Measurements from ENCODE around the gene EGFR.

The EGFR gene

DNA sequence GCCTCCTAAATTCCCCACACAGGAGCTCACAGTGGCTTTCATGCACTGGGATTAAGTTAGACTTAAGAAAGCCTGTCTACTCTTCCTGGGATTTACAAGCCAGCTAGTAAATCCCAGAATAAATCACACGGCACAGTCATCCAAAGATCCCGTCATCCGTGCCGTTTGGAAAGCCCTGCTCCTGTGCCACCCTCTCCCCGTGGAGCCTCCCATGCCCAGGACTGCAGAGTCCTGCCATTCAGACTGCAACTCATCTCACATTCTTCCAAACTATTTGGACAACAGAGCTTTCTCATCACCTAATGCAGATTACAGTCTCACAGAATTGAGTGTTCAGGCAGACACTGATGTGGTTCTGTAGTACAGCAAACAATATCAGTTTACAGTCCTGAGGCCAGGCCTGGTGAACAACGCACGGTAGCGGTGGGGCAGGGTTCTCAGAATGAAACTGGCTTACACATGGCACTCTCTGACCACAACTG, 166.5 kb downstream of the EGFR start:
- in situ Hi-C loops (cut with MboI; ENCODE audit: low sequenced_read_pairs, unreplicated experiment) = no loop called here
- TF ChIP-seq, protein P1, sequence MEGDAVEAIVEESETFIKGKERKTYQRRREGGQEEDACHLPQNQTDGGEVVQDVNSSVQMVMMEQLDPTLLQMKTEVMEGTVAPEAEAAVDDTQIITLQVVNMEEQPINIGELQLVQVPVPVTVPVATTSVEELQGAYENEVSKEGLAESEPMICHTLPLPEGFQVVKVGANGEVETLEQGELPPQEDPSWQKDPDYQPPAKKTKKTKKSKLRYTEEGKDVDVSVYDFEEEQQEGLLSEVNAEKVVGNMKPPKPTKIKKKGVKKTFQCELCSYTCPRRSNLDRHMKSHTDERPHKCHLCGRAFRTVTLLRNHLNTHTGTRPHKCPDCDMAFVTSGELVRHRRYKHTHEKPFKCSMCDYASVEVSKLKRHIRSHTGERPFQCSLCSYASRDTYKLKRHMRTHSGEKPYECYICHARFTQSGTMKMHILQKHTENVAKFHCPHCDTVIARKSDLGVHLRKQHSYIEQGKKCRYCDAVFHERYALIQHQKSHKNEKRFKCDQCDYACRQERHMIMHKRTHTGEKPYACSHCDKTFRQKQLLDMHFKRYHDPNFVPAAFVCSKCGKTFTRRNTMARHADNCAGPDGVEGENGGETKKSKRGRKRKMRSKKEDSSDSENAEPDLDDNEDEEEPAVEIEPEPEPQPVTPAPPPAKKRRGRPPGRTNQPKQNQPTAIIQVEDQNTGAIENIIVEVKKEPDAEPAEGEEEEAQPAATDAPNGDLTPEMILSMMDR (IDR thresholded peaks at IDR 0.05; ENCODE audit: borderline replicate concordance, control extremely low read depth, extremely low read depth, insufficient read depth, missing control alignments) = no peak
- DNase-seq (ENCODE audit: low spot score) = no peak

DNA sequence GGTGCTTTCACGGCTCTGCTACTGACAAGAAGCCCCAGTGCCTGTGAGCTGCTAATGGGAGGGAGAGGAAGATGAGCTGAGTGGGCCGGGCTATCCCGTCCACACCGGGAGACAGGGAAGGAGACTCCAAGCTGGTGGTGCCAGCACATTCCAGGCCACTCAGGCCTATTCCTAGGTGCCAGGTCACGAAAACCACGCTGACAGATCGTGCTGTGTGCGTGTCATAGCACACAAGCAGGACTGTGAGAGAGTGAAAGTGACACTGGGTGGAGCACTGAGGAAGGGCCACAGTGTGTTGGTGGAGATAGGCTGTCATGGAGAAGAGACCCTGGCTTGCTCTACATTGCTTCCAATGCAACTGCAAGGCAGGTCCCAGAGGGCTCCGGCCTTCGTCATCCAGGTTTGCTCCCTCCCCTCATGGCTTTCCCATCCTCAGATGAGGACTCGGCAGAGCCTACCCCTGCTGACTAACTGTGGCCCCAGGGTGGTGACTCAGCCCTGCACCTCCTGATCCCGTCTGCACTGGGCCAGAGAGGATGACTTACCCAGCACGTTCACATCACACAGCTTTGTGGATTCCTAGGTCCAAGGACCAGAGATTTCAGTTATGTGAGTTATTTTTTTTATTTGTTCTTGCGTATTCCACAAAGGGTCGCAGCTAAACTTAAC, 167.3 kb downstream of the EGFR start:
- no peak for DNase-seq (ENCODE audit: low spot score)
- in situ Hi-C loops (cut with MboI; ENCODE audit: low sequenced_read_pairs, unreplicated experiment) = no loop called here
- TF ChIP-seq, protein P1 (IDR thresholded peaks at IDR 0.05; ENCODE audit: borderline replicate concordance, control extremely low read depth, extremely low read depth, insufficient read depth, missing control alignments) = no peak

DNA sequence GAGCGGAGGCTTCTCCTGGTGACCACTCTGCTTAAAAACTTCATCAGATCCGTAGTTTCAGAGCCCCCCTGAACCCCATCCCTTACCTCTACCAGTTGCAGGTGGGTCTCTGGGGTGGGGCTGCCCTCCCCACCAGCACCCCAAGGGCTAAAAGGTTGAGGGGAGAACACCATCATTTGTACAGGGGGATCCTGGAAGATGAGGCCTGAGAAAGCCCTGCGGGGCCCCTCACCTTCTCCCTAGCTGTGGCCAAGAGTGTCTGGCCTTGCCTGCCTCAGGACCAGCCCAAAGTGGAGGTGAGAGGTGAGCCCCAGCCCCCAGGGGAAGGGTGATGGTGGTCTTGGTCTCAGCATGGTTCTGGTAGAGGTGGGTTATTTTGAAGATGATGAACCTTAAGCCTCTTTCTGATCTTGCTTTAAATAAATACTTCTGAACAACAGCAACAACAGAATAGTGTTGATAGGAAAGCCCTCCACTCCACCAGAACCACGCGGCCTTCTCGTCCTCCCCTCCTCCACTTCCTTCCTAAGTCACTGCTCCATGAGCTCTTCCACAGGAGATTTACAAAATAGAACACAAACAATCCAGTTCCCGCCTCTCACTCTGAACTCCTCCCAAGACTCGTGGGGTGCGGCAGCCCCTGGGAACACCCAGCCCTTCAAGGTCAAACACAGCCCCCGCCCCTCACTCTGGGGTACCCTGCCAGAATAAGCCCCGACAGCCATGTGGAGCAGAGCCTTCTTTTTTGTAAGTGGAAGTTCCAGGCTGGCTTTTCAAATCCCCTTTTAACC, 169.1 kb downstream of the EGFR start:
- TF ChIP-seq, protein P1 (IDR thresholded peaks at IDR 0.05; ENCODE audit: borderline replicate concordance, control extremely low read depth, extremely low read depth, insufficient read depth, missing control alignments) = no peak
- DNase-seq (ENCODE audit: low spot score) = no peak
- in situ Hi-C loops (cut with MboI; ENCODE audit: low sequenced_read_pairs, unreplicated experiment) = no loop called here

DNA sequence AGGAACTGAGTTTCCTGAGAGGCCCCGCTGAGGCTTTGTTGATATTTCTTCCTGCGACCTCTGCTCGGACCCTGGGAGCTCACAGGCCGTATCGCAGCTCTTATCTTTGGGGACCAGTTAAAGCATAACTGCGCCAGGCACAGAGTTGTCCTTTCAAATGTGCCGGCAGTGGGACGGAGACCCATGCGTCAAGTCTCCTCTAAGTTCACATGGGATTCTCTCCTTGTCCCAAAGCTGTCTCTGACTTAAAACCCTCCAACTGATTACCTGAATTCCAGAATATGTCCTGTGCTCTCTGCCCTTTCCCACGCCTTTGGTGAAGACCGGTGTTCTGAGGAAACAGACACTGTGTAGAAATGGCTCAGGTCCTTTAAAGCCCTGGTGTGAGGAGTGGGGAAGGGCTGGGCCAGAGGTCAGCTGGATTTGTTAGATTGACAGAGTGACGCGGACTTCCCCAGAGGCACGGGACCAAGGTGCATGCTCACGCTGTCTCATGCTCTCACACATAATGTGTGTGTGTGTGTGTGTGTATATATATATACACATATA, 169.8 kb downstream of the EGFR start:
- TF ChIP-seq, protein P1 (IDR thresholded peaks at IDR 0.05; ENCODE audit: borderline replicate concordance, control extremely low read depth, extremely low read depth, insufficient read depth, missing control alignments) = no peak

DNA sequence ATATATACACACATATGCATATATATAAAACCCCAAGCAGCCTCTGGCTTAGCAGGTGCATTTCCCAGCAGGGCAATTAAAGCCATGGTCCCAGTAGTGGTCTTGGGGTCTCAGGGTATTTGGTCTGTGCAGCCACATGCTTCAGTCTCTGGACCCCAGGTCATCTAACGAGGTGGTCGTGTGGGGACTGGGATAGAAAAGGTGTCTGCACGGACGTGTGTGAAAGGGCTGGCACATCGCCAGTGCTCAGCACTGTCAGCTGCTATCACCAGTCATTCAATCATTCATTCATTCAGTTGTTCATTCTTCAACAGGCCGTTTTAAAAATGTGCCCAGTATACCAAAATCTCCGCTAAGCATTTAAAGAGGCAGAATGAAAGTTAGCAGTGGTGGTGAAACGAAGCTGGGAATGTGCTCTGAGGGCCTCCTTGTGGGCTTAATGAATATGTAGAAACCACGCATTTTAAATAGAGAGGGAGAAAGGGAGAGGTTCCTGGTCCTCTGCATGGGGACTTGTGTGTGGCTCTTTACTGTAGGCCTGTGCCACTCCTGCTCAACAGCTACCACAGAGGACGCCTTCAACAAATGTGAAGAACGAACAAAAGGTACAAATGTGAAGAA, 170.4 kb downstream of the EGFR start:
- DNase-seq (ENCODE audit: low spot score) = no peak
- in situ Hi-C loops (cut with MboI; ENCODE audit: low sequenced_read_pairs, unreplicated experiment) = no loop called here
- TF ChIP-seq, protein P1 (IDR thresholded peaks at IDR 0.05; ENCODE audit: borderline replicate concordance, control extremely low read depth, extremely low read depth, insufficient read depth, missing control alignments) = no peak

More for the DNA sequence above, 169.8 kb downstream of the EGFR start:
- in situ Hi-C loops (cut with MboI; ENCODE audit: low sequenced_read_pairs, unreplicated experiment) = no loop called here
- DNase-seq (ENCODE audit: low spot score) = no peak

DNA sequence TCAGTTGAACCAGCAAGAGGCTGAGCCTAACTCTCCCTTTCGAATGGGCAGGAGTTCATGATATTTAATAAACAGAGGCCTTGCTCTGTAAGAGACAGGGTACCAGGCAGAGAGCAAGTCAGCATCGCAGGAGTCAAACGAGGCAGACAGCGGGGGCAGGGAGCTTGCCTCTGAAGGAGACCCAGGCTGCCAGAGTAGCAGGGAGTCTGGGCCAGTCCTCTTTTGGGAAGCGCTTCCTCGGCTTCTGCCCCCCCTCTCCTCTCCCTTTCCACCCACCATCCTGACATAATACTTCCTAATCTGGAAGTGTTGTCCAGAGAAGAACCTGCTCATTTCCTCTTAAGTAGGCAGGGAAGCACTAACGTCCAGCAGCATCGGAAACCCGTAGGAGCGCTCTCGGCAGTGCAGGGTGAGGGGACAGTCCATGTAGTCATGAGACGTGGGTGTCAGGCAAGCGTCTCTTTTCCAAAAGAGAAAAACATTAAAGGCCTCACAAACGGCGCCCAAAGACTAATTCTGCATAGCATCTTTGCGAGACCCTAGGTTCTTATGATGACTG, 171.1 kb downstream of the EGFR start:
- in situ Hi-C loops (cut with MboI; ENCODE audit: low sequenced_read_pairs, unreplicated experiment) = no loop called here
- TF ChIP-seq, protein P1 (IDR thresholded peaks at IDR 0.05; ENCODE audit: borderline replicate concordance, control extremely low read depth, extremely low read depth, insufficient read depth, missing control alignments) = no peak
- no peak for DNase-seq (ENCODE audit: low spot score)

All from GM13976 (cell line).